ENCODE data around the gene CNTN6.

Gene CNTN6

GRCh38 chr3:1269808-1270207, 177.0 kb downstream of the CNTN6 start:
- H3K27me3 ChIP-seq (ENCODE audit: control insufficient read depth in 3 of 3, insufficient read depth in 3 of 3, low read depth in 1 of 3, low read length in 3 of 3): no peaks in the 10 kb centered on the region
- no peak overlapping the region for H3K18ac ChIP-seq (ENCODE audit: low read length)
- H3K4me2 ChIP-seq (ENCODE audit: insufficient read depth, low read length, poor library complexity, severe bottlenecking): no peak overlapping the region
- H3K27ac ChIP-seq (replicated peaks; ENCODE audit: low read length): no peak overlapping the region
- H3K9me3 ChIP-seq (replicated peaks in 1 of 2; ENCODE audit: control insufficient read depth in 2 of 2, insufficient read depth in 1 of 2, low read depth in 1 of 2, low read length in 2 of 2): no peaks in the 10 kb centered on the region
- no peak overlapping the region for H3K23ac ChIP-seq (ENCODE audit: low read depth, low read length, poor library complexity)
- no peak overlapping the region for H2AK5ac ChIP-seq (ENCODE audit: low read depth, low read length)
- WGBS, 2 donors (ENCODE audit: extremely low coverage in 2 of 2, insufficient read length in 2 of 2, insufficient replicate concordance in 1 of 2): 100% methylated on average over 2 of the region's 5 CpGs
- H3K4me1 ChIP-seq (ENCODE audit: control insufficient read depth in 2 of 2, insufficient read depth in 1 of 2, low read depth in 1 of 2, low read length in 2 of 2): no peaks in the 10 kb centered on the region
- no peak overlapping the region for H4K8ac ChIP-seq (ENCODE audit: low read depth, low read length)
- H3K9ac ChIP-seq (ENCODE audit: low read depth, low read length, poor library complexity): no peak overlapping the region
- H2AFZ ChIP-seq (ENCODE audit: low read length): no peak overlapping the region
- H3K14ac ChIP-seq (ENCODE audit: low read length): no peak overlapping the region
- no peak overlapping the region for H3K4ac ChIP-seq (ENCODE audit: low read length)
- H3K36me3 ChIP-seq (replicated peaks in 1 of 2; ENCODE audit: control insufficient read depth in 2 of 2, insufficient read depth in 2 of 2, low read length in 2 of 2): no peaks in the 10 kb centered on the region
- H4K91ac ChIP-seq (ENCODE audit: low read depth, low read length, poor library complexity): no peak overlapping the region
- H3K4me3 ChIP-seq (ENCODE audit: low read length in 2 of 2): no peak overlapping the region
- no peaks in the 10 kb centered on the region for H3K79me1 ChIP-seq (ENCODE audit: low read depth, low read length)
- H2BK5ac ChIP-seq (ENCODE audit: low read length): no peak overlapping the region
- no peak overlapping the region for H2BK15ac ChIP-seq (ENCODE audit: low read length)
- H2BK120ac ChIP-seq (ENCODE audit: low read depth, low read length): no peak overlapping the region
- H2BK12ac ChIP-seq (ENCODE audit: low read length): no peak overlapping the region
- DNase-seq (ENCODE audit: low spot score): no peak

- Histone ChIP-seq H3K27ac (replicated peaks; ENCODE audit: low read length) (no peak overlapping the region), H4K91ac (ENCODE audit: low read depth, low read length, poor library complexity) (no peak overlapping the region)
These were observed 179.9 kb downstream of the CNTN6 start for GRCh38 chr3:1272546-1273265.

GRCh38 chr3:1275495-1275894, 182.7 kb downstream of the CNTN6 start:
- Histone ChIP-seq H4K8ac (ENCODE audit: low read depth, low read length) (no peak overlapping the region), H3K23ac (ENCODE audit: low read depth, low read length, poor library complexity) (no peak overlapping the region), H3K4me3 (ENCODE audit: low read length in 2 of 2) (no peak overlapping the region), H2BK120ac (ENCODE audit: low read depth, low read length) (no peak overlapping the region), H2AK5ac (ENCODE audit: low read depth, low read length) (no peak overlapping the region), H3K27ac (replicated peaks; ENCODE audit: low read length) (no peak overlapping the region), H2BK15ac (ENCODE audit: low read length) (no peak overlapping the region), H3K18ac (ENCODE audit: low read length) (no peak overlapping the region), H3K9ac (ENCODE audit: low read depth, low read length, poor library complexity) (no peak overlapping the region), H3K27me3 (ENCODE audit: control insufficient read depth in 3 of 3, insufficient read depth in 3 of 3, low read depth in 1 of 3, low read length in 3 of 3) (no peaks in the 10 kb centered on the region), H2AFZ (ENCODE audit: low read length) (no peak overlapping the region), H3K4me2 (ENCODE audit: insufficient read depth, low read length, poor library complexity, severe bottlenecking) (no peak overlapping the region), H3K9me3 (replicated peaks in 1 of 2; ENCODE audit: control insufficient read depth in 2 of 2, insufficient read depth in 1 of 2, low read depth in 1 of 2, low read length in 2 of 2) (no peaks in the 10 kb centered on the region), H3K4ac (ENCODE audit: low read length) (no peak overlapping the region), H3K14ac (ENCODE audit: low read length) (no peak overlapping the region), H2BK12ac (ENCODE audit: low read length) (no peak overlapping the region), H2BK5ac (ENCODE audit: low read length) (no peak overlapping the region), H3K79me1 (ENCODE audit: low read depth, low read length) (no peaks in the 10 kb centered on the region), H3K36me3 (replicated peaks in 1 of 2; ENCODE audit: control insufficient read depth in 2 of 2, insufficient read depth in 2 of 2, low read length in 2 of 2) (no peaks in the 10 kb centered on the region), H4K91ac (ENCODE audit: low read depth, low read length, poor library complexity) (no peak overlapping the region), H3K4me1 (ENCODE audit: control insufficient read depth in 2 of 2, insufficient read depth in 1 of 2, low read depth in 1 of 2, low read length in 2 of 2) (no peaks in the 10 kb centered on the region)
- no CpG with 5 or more reads among the region's 4 CpGs for WGBS, 2 donors (ENCODE audit: extremely low coverage in 2 of 2, insufficient read length in 2 of 2, insufficient replicate concordance in 1 of 2)
- peak; percentile 5 for DNase-seq (ENCODE audit: low spot score)

More at GRCh38 chr3:1272546-1273265, 179.9 kb downstream of the CNTN6 start:
- no peak for DNase-seq (ENCODE audit: low spot score)
- no peak overlapping the region for H3K4me3 ChIP-seq (ENCODE audit: low read length in 2 of 2)
- no peak overlapping the region for H3K14ac ChIP-seq (ENCODE audit: low read length)
- no peaks in the 10 kb centered on the region for H3K9me3 ChIP-seq (replicated peaks in 1 of 2; ENCODE audit: control insufficient read depth in 2 of 2, insufficient read depth in 1 of 2, low read depth in 1 of 2, low read length in 2 of 2)
- H3K36me3 ChIP-seq (replicated peaks in 1 of 2; ENCODE audit: control insufficient read depth in 2 of 2, insufficient read depth in 2 of 2, low read length in 2 of 2): no peaks in the 10 kb centered on the region
- WGBS, 2 donors (ENCODE audit: extremely low coverage in 2 of 2, insufficient read length in 2 of 2, insufficient replicate concordance in 1 of 2): no CpG with 5 or more reads among the region's 4 CpGs
- no peak overlapping the region for H2BK120ac ChIP-seq (ENCODE audit: low read depth, low read length)
- H3K18ac ChIP-seq (ENCODE audit: low read length): no peak overlapping the region
- H3K23ac ChIP-seq (ENCODE audit: low read depth, low read length, poor library complexity): no peak overlapping the region
- no peak overlapping the region for H2AFZ ChIP-seq (ENCODE audit: low read length)
- no peak overlapping the region for H3K4ac ChIP-seq (ENCODE audit: low read length)
- H2AK5ac ChIP-seq (ENCODE audit: low read depth, low read length): no peak overlapping the region
- H3K4me2 ChIP-seq (ENCODE audit: insufficient read depth, low read length, poor library complexity, severe bottlenecking): no peak overlapping the region
- H2BK12ac ChIP-seq (ENCODE audit: low read length): no peak overlapping the region
- H2BK15ac ChIP-seq (ENCODE audit: low read length): no peak overlapping the region
- no peaks in the 10 kb centered on the region for H3K79me1 ChIP-seq (ENCODE audit: low read depth, low read length)
- no peak overlapping the region for H2BK5ac ChIP-seq (ENCODE audit: low read length)
- H3K9ac ChIP-seq (ENCODE audit: low read depth, low read length, poor library complexity): no peak overlapping the region
- no peaks in the 10 kb centered on the region for H3K27me3 ChIP-seq (ENCODE audit: control insufficient read depth in 3 of 3, insufficient read depth in 3 of 3, low read depth in 1 of 3, low read length in 3 of 3)
- H4K8ac ChIP-seq (ENCODE audit: low read depth, low read length): no peak overlapping the region
- no peaks in the 10 kb centered on the region for H3K4me1 ChIP-seq (ENCODE audit: control insufficient read depth in 2 of 2, insufficient read depth in 1 of 2, low read depth in 1 of 2, low read length in 2 of 2)

- Histone ChIP-seq H3K27me3 (ENCODE audit: control insufficient read depth in 3 of 3, insufficient read depth in 3 of 3, low read depth in 1 of 3, low read length in 3 of 3) (no peaks in the 10 kb centered on the region), H3K4me1 (ENCODE audit: control insufficient read depth in 2 of 2, insufficient read depth in 1 of 2, low read depth in 1 of 2, low read length in 2 of 2) (no peaks in the 10 kb centered on the region), H3K14ac (ENCODE audit: low read length) (no peak overlapping the region), H2AFZ (ENCODE audit: low read length) (no peak overlapping the region), H2BK12ac (ENCODE audit: low read length) (no peak overlapping the region), H4K8ac (ENCODE audit: low read depth, low read length) (no peak overlapping the region), H3K9me3 (replicated peaks in 1 of 2; ENCODE audit: control insufficient read depth in 2 of 2, insufficient read depth in 1 of 2, low read depth in 1 of 2, low read length in 2 of 2) (no peaks in the 10 kb centered on the region), H3K4me3 (ENCODE audit: low read length in 2 of 2) (no peak overlapping the region), H3K27ac (replicated peaks; ENCODE audit: low read length) (no peak overlapping the region), H3K9ac (ENCODE audit: low read depth, low read length, poor library complexity) (no peak overlapping the region), H2BK5ac (ENCODE audit: low read length) (no peak overlapping the region), H3K4ac (ENCODE audit: low read length) (no peak overlapping the region), H3K79me1 (ENCODE audit: low read depth, low read length) (no peaks in the 10 kb centered on the region), H2BK15ac (ENCODE audit: low read length) (no peak overlapping the region), H4K91ac (ENCODE audit: low read depth, low read length, poor library complexity) (no peak overlapping the region), H3K18ac (ENCODE audit: low read length) (no peak overlapping the region), H3K36me3 (replicated peaks in 1 of 2; ENCODE audit: control insufficient read depth in 2 of 2, insufficient read depth in 2 of 2, low read length in 2 of 2) (no peaks in the 10 kb centered on the region), H2BK120ac (ENCODE audit: low read depth, low read length) (no peak overlapping the region), H2AK5ac (ENCODE audit: low read depth, low read length) (no peak overlapping the region), H3K4me2 (ENCODE audit: insufficient read depth, low read length, poor library complexity, severe bottlenecking) (no peak overlapping the region), H3K23ac (ENCODE audit: low read depth, low read length, poor library complexity) (no peak overlapping the region)
- no peak for DNase-seq (ENCODE audit: low spot score)
- WGBS, 2 donors (ENCODE audit: extremely low coverage in 2 of 2, insufficient read length in 2 of 2, insufficient replicate concordance in 1 of 2): no CpG with 5 or more reads among the region's 4 CpGs
These were observed 195.0 kb downstream of the CNTN6 start for GRCh38 chr3:1287815-1288214.
